Parathyroid adenoma (tissue), 2 donors: ENCODE measurements around the gene NCOA7.
A peak's percentile ranks its signal among the peaks of the same experiment; 100 is the strongest.
"Not testable (repeated sequence)": the region's sequence is repeated elsewhere in the genome, so short reads cannot be mapped to it uniquely, and the experiment has no call there.

ENCODE experiments used
- H2AFZ ChIP-seq: fragments of 300-600 bp; sonication (generic); one replicate; pipeline ENCODE4 v1.7.0; 2017; ENCODE audit warnings: antibody characterized with exemption, mild to moderate bottlenecking
- H3K27ac ChIP-seq: fragments of 300-600 bp; sonication (generic); one replicate; pipeline ENCODE4 v1.7.0; 2017
- H3K27me3 ChIP-seq: fragments of 300-600 bp; sonication (generic); one replicate; pipeline ENCODE4 v1.7.0; 2017; ENCODE audit warnings: low read length; ENCODE audit not compliant: control insufficient read depth, insufficient read depth
- H3K36me3 ChIP-seq: fragments of 300-600 bp; sonication (generic); one replicate; pipeline ENCODE4 v1.7.0; 2017; ENCODE audit warnings: low read length; ENCODE audit not compliant: control insufficient read depth, insufficient read depth
- H3K4me1 ChIP-seq: fragments of 300-600 bp; sonication (generic); one replicate; pipeline ENCODE4 v1.7.0; 2017; ENCODE audit warnings: control low read depth
- H3K4me2 ChIP-seq: fragments of 300-600 bp; sonication (generic); one replicate; pipeline ENCODE4 v1.7.0; 2017; ENCODE audit warnings: low read length
- H3K4me3 ChIP-seq: fragments of 300-600 bp; sonication (generic); one replicate; pipeline ENCODE4 v1.7.0; 2017; ENCODE audit warnings: low read depth, low read length
- H3K79me2 ChIP-seq: fragments of 300-600 bp; sonication (generic); one replicate; pipeline ENCODE4 v1.7.0; 2017; ENCODE audit warnings: control low read depth
- H3K9ac ChIP-seq: fragments of 300-600 bp; sonication (generic); one replicate; pipeline ENCODE4 v1.7.0; 2017; ENCODE audit warnings: mild to moderate bottlenecking
- H3K9me3 ChIP-seq: fragments of 300-600 bp; sonication (generic); one replicate; pipeline ENCODE4 v1.7.0; 2017; ENCODE audit warnings: low read length; ENCODE audit not compliant: control insufficient read depth
- CTCF ChIP-seq: fragments of 300-600 bp; sonication (generic); IDR thresholded peaks from one replicate; pipeline ENCODE4 v1.7.0; 2017; ENCODE audit warnings: antibody characterized with exemption, mild to moderate bottlenecking
- donor health status: primary hyperparathyroidism.

Gene NCOA7

DNA sequence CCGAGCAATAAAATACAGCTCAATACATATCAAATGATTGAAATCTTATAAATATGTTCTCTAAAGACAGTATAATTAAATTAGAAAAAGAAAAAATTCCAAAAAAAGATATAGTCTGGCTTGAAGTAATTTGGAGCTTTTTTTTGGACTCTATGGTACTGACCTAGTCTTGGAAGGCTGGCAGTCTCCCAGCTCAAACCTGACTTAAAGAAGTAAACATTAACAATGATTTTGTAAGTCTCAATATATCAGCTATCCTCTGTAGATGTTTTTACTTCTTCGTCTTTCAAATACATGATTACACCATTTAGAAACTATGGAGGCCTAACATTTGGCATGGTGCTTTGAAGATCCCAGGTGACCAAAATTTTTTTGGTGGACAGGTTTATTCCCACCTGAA, 180.0 kb downstream of the NCOA7 start:
- H3K27me3 ChIP-seq = no peaks in the 10 kb centered on the region
- no peaks in the 10 kb centered on the region for H3K36me3 ChIP-seq

DNA sequence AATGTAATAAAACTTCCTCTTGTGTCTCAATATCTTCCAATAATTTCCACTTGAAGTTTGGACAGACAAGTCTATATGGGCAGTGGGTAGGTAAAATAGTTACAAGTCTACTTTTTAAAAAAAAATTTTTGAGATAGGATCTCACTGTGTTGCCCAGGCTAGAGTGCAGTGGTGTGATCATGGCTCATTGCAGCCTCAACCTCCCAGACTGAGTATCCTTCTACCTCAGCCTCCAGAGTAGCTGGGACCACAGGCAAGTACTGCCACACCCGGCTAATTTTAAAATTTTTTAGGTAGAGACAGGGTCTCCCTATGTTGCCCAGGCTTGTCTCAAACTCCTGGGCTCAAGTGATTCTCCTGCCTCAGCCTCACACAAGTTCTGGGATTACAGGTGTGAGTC, 181.7 kb downstream of the NCOA7 start:
- not testable (repeated sequence) for H2AFZ ChIP-seq, H3K4me2 ChIP-seq, H3K36me3 ChIP-seq, H3K27me3 ChIP-seq, H3K79me2 ChIP-seq, H3K4me1 ChIP-seq, H3K4me3 ChIP-seq, H3K27ac ChIP-seq, H3K9me3 ChIP-seq, H3K9ac ChIP-seq

More for the DNA sequence above, 180.0 kb downstream of the NCOA7 start:
- Histone ChIP-seq H3K4me2 (no peak overlapping the region), H3K79me2 (no peaks in the 10 kb centered on the region), H3K27ac (no peak overlapping the region), H3K4me1 (no peaks in the 10 kb centered on the region), H3K4me3 (no peak overlapping the region), H3K9ac (no peak overlapping the region), H2AFZ (no peak overlapping the region), H3K9me3 (no peaks in the 10 kb centered on the region)
- TF ChIP-seq CTCF = no peak

- no peaks in the 10 kb centered on the region for H3K27me3 ChIP-seq
- no peaks in the 10 kb centered on the region for H3K4me1 ChIP-seq
- H2AFZ ChIP-seq = no peak overlapping the region
- H3K9ac ChIP-seq = no peak overlapping the region
- H3K79me2 ChIP-seq = no peaks in the 10 kb centered on the region
- TF ChIP-seq CTCF = peak; percentile 44
- H3K36me3 ChIP-seq = no peaks in the 10 kb centered on the region
- no peaks in the 10 kb centered on the region for H3K9me3 ChIP-seq
- H3K4me2 ChIP-seq = no peak overlapping the region
- no peak overlapping the region for H3K4me3 ChIP-seq
- H3K27ac ChIP-seq = no peak overlapping the region
These were observed 183.6 kb downstream of the NCOA7 start for GRCh38 chr6:125974214-125974866.

DNA sequence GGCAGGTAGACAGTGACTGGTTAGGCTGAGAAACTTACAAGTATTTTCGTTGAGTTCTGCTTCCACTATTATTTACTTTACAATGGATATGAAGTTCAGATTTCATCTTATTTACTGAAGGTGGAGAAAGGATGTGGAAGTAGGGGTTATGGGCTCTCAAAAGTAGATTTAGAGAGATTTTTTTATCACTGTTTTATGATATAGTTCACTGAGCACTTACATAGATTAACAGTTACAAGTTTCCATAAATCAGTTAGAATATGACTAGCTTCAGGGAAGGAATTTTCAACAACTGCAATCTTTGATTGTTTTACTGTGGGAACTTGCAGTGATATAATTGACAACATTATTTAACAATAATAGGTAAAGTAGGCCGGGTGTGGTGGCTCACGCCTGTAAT, 188.3 kb downstream of the NCOA7 start:
- no peak overlapping the region for H3K9ac ChIP-seq
- H3K4me1 ChIP-seq = no peaks in the 10 kb centered on the region
- TF ChIP-seq CTCF = no peak

More for the DNA sequence above, 188.3 kb downstream of the NCOA7 start:
- Histone ChIP-seq H3K27ac (no peak overlapping the region), H3K36me3 (no peaks in the 10 kb centered on the region), H3K4me3 (no peak overlapping the region), H3K9me3 (no peaks in the 10 kb centered on the region), H2AFZ (no peak overlapping the region), H3K27me3 (no peaks in the 10 kb centered on the region), H3K4me2 (no peak overlapping the region), H3K79me2 (no peaks in the 10 kb centered on the region)
